ENCODE measurements around the gene GLI1.
"Not testable (repeated sequence)": the region's sequence is repeated elsewhere in the genome, so short reads cannot be mapped to it uniquely, and the experiment has no call there.

The GLI1 gene

GRCh38 chr12:57459750-57460467 is at the start of gene GLI1:
TSS of gene GLI1 (plus strand) at chr12:57459785. CDS start at chr12:57463692, 3,907 bp downstream.
- H3K4me3 Mint-ChIP-seq: peak within 1 kb of the TSS; percentile 93
- H3K27me3 Mint-ChIP-seq (ENCODE audit: low read depth): peaks cover 22% of the 10 kb centered on the region
- no peaks in the 10 kb centered on the region for H3K9me3 Mint-ChIP-seq
- H3K36me3 Mint-ChIP-seq (ENCODE audit: low read depth): no peaks in the 10 kb centered on the region
- H3K4me1 Mint-ChIP-seq (ENCODE audit: low read depth): peaks cover 50% of the 10 kb centered on the region
- peak within 1 kb of the TSS; percentile 92 for H3K27ac Mint-ChIP-seq

- Mint-ChIP-seq H3K27ac (no peak overlapping the region), H3K9me3 (no peaks in the 10 kb centered on the region), H3K4me3 (no peak overlapping the region), H3K36me3 (ENCODE audit: low read depth) (peaks cover 2% of the 10 kb centered on the region), H3K27me3 (ENCODE audit: low read depth) (no peaks in the 10 kb centered on the region), H3K4me1 (ENCODE audit: low read depth) (no peaks in the 10 kb centered on the region)
Measured at GRCh38 chr12:57410534-57410933, 49.1 kb upstream of the GLI1 start.

- H3K27me3 Mint-ChIP-seq (ENCODE audit: low read depth); H3K27ac Mint-ChIP-seq; H3K4me1 Mint-ChIP-seq (ENCODE audit: low read depth); H3K36me3 Mint-ChIP-seq (ENCODE audit: low read depth); H3K4me3 Mint-ChIP-seq; H3K9me3 Mint-ChIP-seq: not testable (repeated sequence)
Measured at GRCh38 chr12:57414160-57414559, 45.4 kb upstream of the GLI1 start.

- peaks cover 2% of the 10 kb centered on the region for H3K4me1 Mint-ChIP-seq (ENCODE audit: low read depth)
- no peaks in the 10 kb centered on the region for H3K9me3 Mint-ChIP-seq
- H3K36me3 Mint-ChIP-seq (ENCODE audit: low read depth): peaks cover 2% of the 10 kb centered on the region
- H3K27ac Mint-ChIP-seq: no peak overlapping the region
- no peaks in the 10 kb centered on the region for H3K27me3 Mint-ChIP-seq (ENCODE audit: low read depth)
- H3K4me3 Mint-ChIP-seq: no peak overlapping the region
Measured at GRCh38 chr12:57415088-57415487, 44.5 kb upstream of the GLI1 start.

GRCh38 chr12:57416039-57416996 is 43.3 kb upstream of the GLI1 start:
- Mint-ChIP-seq H3K4me1 (ENCODE audit: low read depth) (peaks cover 2% of the 10 kb centered on the region), H3K4me3 (no peak overlapping the region), H3K9me3 (no peaks in the 10 kb centered on the region), H3K36me3 (ENCODE audit: low read depth) (peaks cover 6% of the 10 kb centered on the region), H3K27ac (no peak overlapping the region), H3K27me3 (ENCODE audit: low read depth) (no peaks in the 10 kb centered on the region)

- Mint-ChIP-seq H3K9me3 (no peaks in the 10 kb centered on the region), H3K27ac (no peak overlapping the region), H3K36me3 (ENCODE audit: low read depth) (peaks cover 12% of the 10 kb centered on the region), H3K4me3 (no peak overlapping the region), H3K27me3 (ENCODE audit: low read depth) (no peaks in the 10 kb centered on the region), H3K4me1 (ENCODE audit: low read depth) (peaks cover 4% of the 10 kb centered on the region)
Measured at GRCh38 chr12:57418255-57418654, 41.3 kb upstream of the GLI1 start.

- no peak overlapping the region for H3K27ac Mint-ChIP-seq
- H3K27me3 Mint-ChIP-seq (ENCODE audit: low read depth): no peaks in the 10 kb centered on the region
- peaks cover 4% of the 10 kb centered on the region for H3K4me1 Mint-ChIP-seq (ENCODE audit: low read depth)
- H3K36me3 Mint-ChIP-seq (ENCODE audit: low read depth): peaks cover 14% of the 10 kb centered on the region
- no peaks in the 10 kb centered on the region for H3K9me3 Mint-ChIP-seq
- no peak overlapping the region for H3K4me3 Mint-ChIP-seq
Measured at GRCh38 chr12:57419495-57419894, 40.1 kb upstream of the GLI1 start.

GRCh38 chr12:57420482-57420881 is 39.1 kb upstream of the GLI1 start:
- H3K4me3 Mint-ChIP-seq: no peak overlapping the region
- no peaks in the 10 kb centered on the region for H3K27me3 Mint-ChIP-seq (ENCODE audit: low read depth)
- H3K9me3 Mint-ChIP-seq: no peaks in the 10 kb centered on the region
- H3K4me1 Mint-ChIP-seq (ENCODE audit: low read depth): peaks cover 4% of the 10 kb centered on the region
- H3K27ac Mint-ChIP-seq: no peak overlapping the region
- peaks cover 17% of the 10 kb centered on the region for H3K36me3 Mint-ChIP-seq (ENCODE audit: low read depth)

- H3K27me3 Mint-ChIP-seq (ENCODE audit: low read depth); H3K27ac Mint-ChIP-seq: not testable (repeated sequence)
Measured at GRCh38 chr12:57426948-57427347, 32.6 kb upstream of the GLI1 start.

GRCh38 chr12:57428965-57429364 is 30.6 kb upstream of the GLI1 start:
- Mint-ChIP-seq H3K27ac (peak overlapping the region; percentile 74), H3K4me3 (peak overlapping the region; percentile 94), H3K36me3 (ENCODE audit: low read depth) (peaks cover 10% of the 10 kb centered on the region), H3K27me3 (ENCODE audit: low read depth) (no peaks in the 10 kb centered on the region), H3K9me3 (no peaks in the 10 kb centered on the region), H3K4me1 (ENCODE audit: low read depth) (peaks cover 27% of the 10 kb centered on the region)

More at GRCh38 chr12:57426948-57427347, 32.6 kb upstream of the GLI1 start:
- H3K4me3 Mint-ChIP-seq, H3K9me3 Mint-ChIP-seq: not testable (repeated sequence)
- peaks cover 27% of the 10 kb centered on the region for H3K4me1 Mint-ChIP-seq (ENCODE audit: low read depth)
- H3K36me3 Mint-ChIP-seq (ENCODE audit: low read depth): peaks cover 18% of the 10 kb centered on the region

- Mint-ChIP-seq H3K4me3 (peak overlapping the region; percentile 94), H3K27me3 (ENCODE audit: low read depth) (no peaks in the 10 kb centered on the region), H3K4me1 (ENCODE audit: low read depth) (peaks cover 27% of the 10 kb centered on the region), H3K27ac (peak overlapping the region; percentile 99), H3K9me3 (no peaks in the 10 kb centered on the region), H3K36me3 (ENCODE audit: low read depth) (peaks cover 6% of the 10 kb centered on the region)
Measured at GRCh38 chr12:57429473-57430111, 30.0 kb upstream of the GLI1 start.

GRCh38 chr12:57430112-57430930 is 29.3 kb upstream of the GLI1 start:
- peaks cover 5% of the 10 kb centered on the region for H3K36me3 Mint-ChIP-seq (ENCODE audit: low read depth)
- H3K27ac Mint-ChIP-seq: peak overlapping the region; percentile 99
- peaks cover 28% of the 10 kb centered on the region for H3K4me1 Mint-ChIP-seq (ENCODE audit: low read depth)
- H3K27me3 Mint-ChIP-seq (ENCODE audit: low read depth): no peaks in the 10 kb centered on the region
- no peaks in the 10 kb centered on the region for H3K9me3 Mint-ChIP-seq
- H3K4me3 Mint-ChIP-seq: peak overlapping the region; percentile 94

GRCh38 chr12:57430931-57431566 is 28.5 kb upstream of the GLI1 start, which contains the start of gene R3HDM2:
TSS of gene R3HDM2 (minus strand) at chr12:57431043. CDS start at chr12:57310428, 120,615 bp downstream.
- H3K4me1 Mint-ChIP-seq (ENCODE audit: low read depth): peaks cover 30% of the 10 kb centered on the region
- no peaks in the 10 kb centered on the region for H3K9me3 Mint-ChIP-seq
- H3K27me3 Mint-ChIP-seq (ENCODE audit: low read depth): no peaks in the 10 kb centered on the region
- H3K36me3 Mint-ChIP-seq (ENCODE audit: low read depth): peaks cover 5% of the 10 kb centered on the region
- H3K4me3 Mint-ChIP-seq: peak within 1 kb of the TSS; percentile 94
- H3K27ac Mint-ChIP-seq: peak within 1 kb of the TSS; percentile 99

All from T-helper 1 cell treated with Interleukin-12 subunit alpha and Interleukin-12 subunit beta and Interleukin-4 antibody, amounts not matched to agents 30 μg/mL and 1 μg/mL, for 36 hours (primary cell).